GM12878 (cell line): ENCODE measurements around the gene TMEM170B. TPM values are rescaled to one million over a fixed set of nuclear protein-coding genes. Genes with fewer than 3 reads are reported as not detected.

Source experiments
- ATAC-seq: fragments of 200-7000 bp; cut with Tn5 transposase; 3 replicates; pipeline ENCODE4 v1.9.1; 2020; ENCODE audit warnings: mild to moderate bottlenecking, moderate library complexity
- BruUV-seq: library from RNA; stranded (reverse); fragments of 400-500 nt; replicated peaks from 2 replicates; lab custom pipeline; 2021; lab: Mats Ljungman, UMichigan
- CTCF ChIA-PET: fragments of 300-600 bp; sonication (Branson Sonifier 250); formaldehyde crosslinking; extraction: SDS; loops from one replicate; lab custom pipeline; 2021; ENCODE audit warnings: inconsistent platforms; lab: Yijun Ruan, JAX
- POLR2A ChIA-PET: fragments of 350-600 bp; formaldehyde crosslinking; extraction: SDS; loops from one replicate; lab custom pipeline; 2021; ENCODE audit warnings: inconsistent platforms; lab: Charles Lee
- RAD21 ChIA-PET: fragments of 300-600 bp; sonication (Branson Sonifier 250); formaldehyde crosslinking; loops from one replicate; lab custom pipeline; 2023; ENCODE audit warnings: antibody characterized with exemption; ENCODE audit not compliant: unreplicated experiment; lab: Charles Lee
- SMC1A ChIA-PET: fragments of 300-600 bp; sonication (Branson Sonifier 250); formaldehyde crosslinking; loops from one replicate; lab custom pipeline; 2023; ENCODE audit not compliant: unreplicated experiment, uncharacterized antibody; lab: Charles Lee
- DNase-seq: peaks from one replicate; pipeline ENCODE4 v3.0.0-alpha.2; 2011; ENCODE audit warnings: low read depth, low spot score
- FAIRE-seq: peaks from 3 replicates; lab custom pipeline; 2011; peaks lifted over from hg19 to GRCh38; lab: Jason Lieb, UNC
- H2AFZ ChIP-seq: 2 replicates; pipeline ENCODE4 v1.6.0; 2011; ENCODE audit warnings: low read depth, low read length, control low read depth; ENCODE audit not compliant: control insufficient read depth
- H3K27ac ChIP-seq: 2 replicates; pipeline ENCODE4 v1.5.1; 2011; ENCODE audit warnings: control low read depth; ENCODE audit not compliant: control insufficient read depth, insufficient read depth
- H3K27me3 ChIP-seq, 2 experiments: replicated peaks in 1 of 2; 2 replicates each; pipeline versions ENCODE4 v1.6.0 to v1.6.1; 2011; ENCODE audit warnings: low read length in 1 of 2; ENCODE audit not compliant: control insufficient read depth in 2 of 2, insufficient read depth in 2 of 2
- H3K36me3 ChIP-seq, 2 experiments: 2 replicates each; pipeline ENCODE4 v1.5.1; 2011; ENCODE audit warnings: low read length in 1 of 2; ENCODE audit not compliant: control insufficient read depth in 2 of 2, insufficient read depth in 2 of 2
- H3K4me1 ChIP-seq: 2 replicates; pipeline ENCODE4 v1.6.1; 2011; ENCODE audit warnings: mild to moderate bottlenecking, low read length, moderate library complexity, mixed read lengths; ENCODE audit not compliant: control insufficient read depth, insufficient read depth
- H3K4me2 ChIP-seq: 2 replicates; pipeline ENCODE4 v1.6.0; 2011; ENCODE audit warnings: control low read depth; ENCODE audit not compliant: control insufficient read depth, insufficient read depth
- H3K4me3 ChIP-seq: fragments of 200-600 bp; sonication (generic); 2 replicates; pipeline ENCODE4 v1.5.1; 2016
- H3K79me2 ChIP-seq: 2 replicates; pipeline ENCODE4 v1.6.0; 2011; ENCODE audit warnings: low read length; ENCODE audit not compliant: control insufficient read depth, insufficient read depth
- H3K9ac ChIP-seq: 2 replicates; pipeline ENCODE4 v1.8.0; 2011; ENCODE audit warnings: low read length, control low read depth, mixed read lengths; ENCODE audit not compliant: control insufficient read depth, insufficient read depth
- H3K9me3 ChIP-seq: replicated peaks from 3 replicates; pipeline ENCODE4 v1.5.1; 2011; ENCODE audit warnings: mild to moderate bottlenecking, low read length; ENCODE audit not compliant: control insufficient read depth, insufficient read depth
- H4K20me1 ChIP-seq: 2 replicates; pipeline ENCODE4 v1.6.0; 2011; ENCODE audit not compliant: control insufficient read depth, insufficient read depth
- CHD1 ChIP-seq: IDR thresholded peaks from 2 replicates; pipeline ENCODE4 v1.6.1; 2012; ENCODE audit warnings: low read depth, low read length, improper control_type of control experiment
- EGR1 ChIP-seq, 2 experiments: IDR thresholded peaks; 1 replicate in 1 of 2; 2 replicates in 1 of 2; pipeline ENCODE4 v1.6.1; 2011 to 2012; ENCODE audit warnings: low read depth in 2 of 2, low read length in 2 of 2, borderline replicate concordance in 1 of 2, mild to moderate bottlenecking in 1 of 2, moderate library complexity in 1 of 2
- PML ChIP-seq: IDR thresholded peaks from 2 replicates; pipeline ENCODE4 v1.6.1; 2012; ENCODE audit warnings: low read length, inconsistent platforms
- POLR2A ChIP-seq: IDR thresholded peaks from 2 replicates; pipeline ENCODE4 v1.6.1; 2011; ENCODE audit warnings: low read depth, mild to moderate bottlenecking, low read length
- POLR2AphosphoS2 ChIP-seq: IDR thresholded peaks from 2 replicates; pipeline ENCODE4 v1.6.1; 2011; ENCODE audit warnings: low read depth, mild to moderate bottlenecking, low read length, improper control_type of control experiment, moderate library complexity
- SP1 ChIP-seq: IDR thresholded peaks from one replicate; pipeline ENCODE4 v1.6.1; 2011; ENCODE audit warnings: low read depth, low read length
- TCF7 ChIP-seq: IDR thresholded peaks from 2 replicates; pipeline ENCODE4 v1.6.1; 2014; ENCODE audit warnings: antibody characterized with exemption, borderline replicate concordance
- WGBS: methylation state at CpG from one replicate; pipeline ENCODE4 v1.1.6; 2016; ENCODE audit warnings: low lambda C conversion rate; ENCODE audit not compliant: insufficient replicate concordance, insufficient coverage; ENCODE audit errors: missing lambda C conversion rate; 5-methylcytosine and 5-hydroxymethylcytosine counted together
- in situ Hi-C: fragments of 300-500 bp; cut with MboI; formaldehyde crosslinking; loops from 9 replicates; pipeline ENCODE4 v1.14.3; 2018; ENCODE audit warnings: mixed read lengths
- intact Hi-C: fragments of 100-400 bp; cut with micrococcal nuclease; formaldehyde crosslinking; loops from one replicate; pipeline ENCODE4 v1.14.2; 2022; ENCODE audit not compliant: unreplicated experiment
- polyA plus RNA-seq, 11 experiments: library from polyadenylated mRNA; depleted of rRNA in 4 of 11; unstranded in 6 of 11; stranded (reverse) in 5 of 11; fragments of >200 nt; fragmentation: Nextera tagmentation in 4 of 11; fragmentation: Illumina TruSeq in 1 of 11; extraction: Ambion mirVana in 4 of 11; extraction: Trizol in 1 of 11; gene quantifications; 1 replicate in 1 of 11; 2 replicates in 10 of 11; pipeline versions ENCODE4 v1.2.1 to v1.2.3, GENCODE V29; 2011 to 2016; ENCODE audit warnings: inconsistent platforms in 2 of 11, missing spikeins in 2 of 11, low read depth in 1 of 11
- total RNA-seq, 4 experiments: library from RNA; depleted of rRNA in 3 of 4; stranded (reverse); fragments of >200 nt in 3 of 4; fragmentation: Illumina TruSeq in 1 of 4; extraction: Trizol in 1 of 4; gene quantifications; 2 replicates each; pipeline versions ENCODE4 v1.2.1 to v1.2.3, GENCODE V29; 2013 to 2021
- TF ChIP-seq, protein P1 (sequence below): fragments of 450-650 bp; formaldehyde crosslinking; IDR thresholded peaks from 2 replicates; pipeline ENCODE4 v1.5.0; 2022; ENCODE audit warnings: mild to moderate bottlenecking, missing genetic modification characterization
- TF ChIP-seq, protein P2 (sequence below): fragments of 150-350 bp; IDR thresholded peaks from 2 replicates; pipeline ENCODE4 v1.6.1; 2016; ENCODE audit warnings: low read depth, low read length
- TF ChIP-seq, protein P3 (sequence below): IDR thresholded peaks from 2 replicates; pipeline ENCODE4 v1.6.1; 2012; ENCODE audit warnings: improper control_type of control experiment, low read depth, low read length; ENCODE audit not compliant: insufficient replicate concordance

The TMEM170B gene
- total and polyA plus RNA-seq, 10 of the 15 experiments (the other 5 are each of a cell fraction or from before 2014, with no cell fraction given) = 0.38 to 10.3 (median 4.2) TPM

DNA sequence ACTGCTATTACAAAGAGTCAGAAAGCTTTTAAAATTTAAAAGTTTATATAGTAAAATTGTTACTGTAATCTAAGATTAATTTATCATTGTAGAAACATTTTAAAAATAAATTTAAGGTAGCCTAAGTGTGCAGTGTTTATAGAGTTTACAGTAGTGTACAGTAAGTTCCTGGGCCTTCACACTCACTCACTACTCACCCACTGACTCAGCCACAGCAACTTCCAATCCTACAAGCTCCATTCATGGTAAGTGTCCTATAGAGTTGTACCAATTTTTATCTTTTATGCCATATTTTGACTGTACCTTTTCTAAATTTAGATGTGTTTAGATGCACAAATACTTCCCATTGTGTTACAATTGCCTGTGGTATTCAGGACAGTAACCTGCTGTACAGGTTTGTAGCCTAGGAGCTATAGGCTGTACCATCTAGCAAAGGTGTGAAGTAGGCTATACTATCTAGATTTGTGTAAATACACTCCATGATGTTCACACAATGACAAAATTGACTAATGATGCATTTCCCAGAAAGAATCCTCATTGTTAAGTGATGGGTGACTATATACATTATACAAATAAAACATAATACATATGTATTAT is 10.2 kb upstream of the TMEM170B start (continued):
- TF ChIP-seq, protein P1, sequence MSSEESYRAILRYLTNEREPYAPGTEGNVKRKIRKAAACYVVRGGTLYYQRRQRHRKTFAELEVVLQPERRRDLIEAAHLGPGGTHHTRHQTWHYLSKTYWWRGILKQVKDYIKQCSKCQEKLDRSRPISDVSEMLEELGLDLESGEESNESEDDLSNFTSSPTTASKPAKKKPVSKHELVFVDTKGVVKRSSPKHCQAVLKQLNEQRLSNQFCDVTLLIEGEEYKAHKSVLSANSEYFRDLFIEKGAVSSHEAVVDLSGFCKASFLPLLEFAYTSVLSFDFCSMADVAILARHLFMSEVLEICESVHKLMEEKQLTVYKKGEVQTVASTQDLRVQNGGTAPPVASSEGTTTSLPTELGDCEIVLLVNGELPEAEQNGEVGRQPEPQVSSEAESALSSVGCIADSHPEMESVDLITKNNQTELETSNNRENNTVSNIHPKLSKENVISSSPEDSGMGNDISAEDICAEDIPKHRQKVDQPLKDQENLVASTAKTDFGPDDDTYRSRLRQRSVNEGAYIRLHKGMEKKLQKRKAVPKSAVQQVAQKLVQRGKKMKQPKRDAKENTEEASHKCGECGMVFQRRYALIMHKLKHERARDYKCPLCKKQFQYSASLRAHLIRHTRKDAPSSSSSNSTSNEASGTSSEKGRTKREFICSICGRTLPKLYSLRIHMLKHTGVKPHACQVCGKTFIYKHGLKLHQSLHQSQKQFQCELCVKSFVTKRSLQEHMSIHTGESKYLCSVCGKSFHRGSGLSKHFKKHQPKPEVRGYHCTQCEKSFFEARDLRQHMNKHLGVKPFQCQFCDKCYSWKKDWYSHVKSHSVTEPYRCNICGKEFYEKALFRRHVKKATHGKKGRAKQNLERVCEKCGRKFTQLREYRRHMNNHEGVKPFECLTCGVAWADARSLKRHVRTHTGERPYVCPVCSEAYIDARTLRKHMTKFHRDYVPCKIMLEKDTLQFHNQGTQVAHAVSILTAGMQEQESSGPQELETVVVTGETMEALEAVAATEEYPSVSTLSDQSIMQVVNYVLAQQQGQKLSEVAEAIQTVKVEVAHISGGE (CRISPR knock-in tag) = no peak
- TF ChIP-seq POLR2AphosphoS2 = no peak
- TF ChIP-seq, protein P2, sequence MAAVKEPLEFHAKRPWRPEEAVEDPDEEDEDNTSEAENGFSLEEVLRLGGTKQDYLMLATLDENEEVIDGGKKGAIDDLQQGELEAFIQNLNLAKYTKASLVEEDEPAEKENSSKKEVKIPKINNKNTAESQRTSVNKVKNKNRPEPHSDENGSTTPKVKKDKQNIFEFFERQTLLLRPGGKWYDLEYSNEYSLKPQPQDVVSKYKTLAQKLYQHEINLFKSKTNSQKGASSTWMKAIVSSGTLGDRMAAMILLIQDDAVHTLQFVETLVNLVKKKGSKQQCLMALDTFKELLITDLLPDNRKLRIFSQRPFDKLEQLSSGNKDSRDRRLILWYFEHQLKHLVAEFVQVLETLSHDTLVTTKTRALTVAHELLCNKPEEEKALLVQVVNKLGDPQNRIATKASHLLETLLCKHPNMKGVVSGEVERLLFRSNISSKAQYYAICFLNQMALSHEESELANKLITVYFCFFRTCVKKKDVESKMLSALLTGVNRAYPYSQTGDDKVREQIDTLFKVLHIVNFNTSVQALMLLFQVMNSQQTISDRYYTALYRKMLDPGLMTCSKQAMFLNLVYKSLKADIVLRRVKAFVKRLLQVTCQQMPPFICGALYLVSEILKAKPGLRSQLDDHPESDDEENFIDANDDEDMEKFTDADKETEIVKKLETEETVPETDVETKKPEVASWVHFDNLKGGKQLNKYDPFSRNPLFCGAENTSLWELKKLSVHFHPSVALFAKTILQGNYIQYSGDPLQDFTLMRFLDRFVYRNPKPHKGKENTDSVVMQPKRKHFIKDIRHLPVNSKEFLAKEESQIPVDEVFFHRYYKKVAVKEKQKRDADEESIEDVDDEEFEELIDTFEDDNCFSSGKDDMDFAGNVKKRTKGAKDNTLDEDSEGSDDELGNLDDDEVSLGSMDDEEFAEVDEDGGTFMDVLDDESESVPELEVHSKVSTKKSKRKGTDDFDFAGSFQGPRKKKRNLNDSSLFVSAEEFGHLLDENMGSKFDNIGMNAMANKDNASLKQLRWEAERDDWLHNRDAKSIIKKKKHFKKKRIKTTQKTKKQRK = no peak

DNA sequence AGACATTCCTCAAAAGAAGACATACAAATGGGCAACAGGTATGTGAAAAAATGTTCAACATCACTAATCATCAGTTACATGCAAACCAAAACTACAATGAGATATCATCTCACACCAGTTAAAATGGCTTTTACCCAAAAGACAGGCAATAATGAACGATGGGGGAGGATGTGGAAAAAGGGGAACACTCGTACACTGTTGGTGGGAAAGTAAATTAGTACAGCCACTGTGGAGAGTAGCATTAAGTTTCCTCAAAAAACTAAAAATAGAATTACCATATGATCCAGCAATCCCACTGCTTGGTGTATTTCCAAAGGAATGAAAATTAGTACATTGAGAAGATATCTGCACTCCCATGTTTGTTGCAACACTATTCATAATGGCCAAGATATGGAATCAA is 8.6 kb upstream of the TMEM170B start:
- no peak for FAIRE-seq
- Histone ChIP-seq H3K27ac (no peak overlapping the region), H3K4me3 (no peak overlapping the region), H3K9me3 (no peaks in the 10 kb centered on the region), H4K20me1 (no peaks in the 10 kb centered on the region), H3K79me2 (no peaks in the 10 kb centered on the region), H3K4me1 (no peaks in the 10 kb centered on the region), H3K36me3 (no peaks in the 10 kb centered on the region), H3K27me3 (no peaks in the 10 kb centered on the region), H2AFZ (no peak overlapping the region), H3K9ac (no peak overlapping the region), H3K4me2 (no peak overlapping the region)
- in situ Hi-C loops = no loop called here
- CTCF ChIA-PET = interaction anchor here (0.6 to 1.8 kb wide), 3 partner anchors 8 to 444 kb away, joined by 3 to 4 read pairs (median 3); no protein-coding TSS in a partner anchor
- no TSS peak for BruUV-seq
- intact Hi-C loops = no loop called here
- POLR2A ChIA-PET = interaction anchor here (0.6 kb wide), 1 partner anchor 124 kb away, joined by 3 read pairs; no protein-coding TSS in a partner anchor
- no peak for TF ChIP-seq CHD1
- no peak for TF ChIP-seq SP1
- TF ChIP-seq, protein P3, sequence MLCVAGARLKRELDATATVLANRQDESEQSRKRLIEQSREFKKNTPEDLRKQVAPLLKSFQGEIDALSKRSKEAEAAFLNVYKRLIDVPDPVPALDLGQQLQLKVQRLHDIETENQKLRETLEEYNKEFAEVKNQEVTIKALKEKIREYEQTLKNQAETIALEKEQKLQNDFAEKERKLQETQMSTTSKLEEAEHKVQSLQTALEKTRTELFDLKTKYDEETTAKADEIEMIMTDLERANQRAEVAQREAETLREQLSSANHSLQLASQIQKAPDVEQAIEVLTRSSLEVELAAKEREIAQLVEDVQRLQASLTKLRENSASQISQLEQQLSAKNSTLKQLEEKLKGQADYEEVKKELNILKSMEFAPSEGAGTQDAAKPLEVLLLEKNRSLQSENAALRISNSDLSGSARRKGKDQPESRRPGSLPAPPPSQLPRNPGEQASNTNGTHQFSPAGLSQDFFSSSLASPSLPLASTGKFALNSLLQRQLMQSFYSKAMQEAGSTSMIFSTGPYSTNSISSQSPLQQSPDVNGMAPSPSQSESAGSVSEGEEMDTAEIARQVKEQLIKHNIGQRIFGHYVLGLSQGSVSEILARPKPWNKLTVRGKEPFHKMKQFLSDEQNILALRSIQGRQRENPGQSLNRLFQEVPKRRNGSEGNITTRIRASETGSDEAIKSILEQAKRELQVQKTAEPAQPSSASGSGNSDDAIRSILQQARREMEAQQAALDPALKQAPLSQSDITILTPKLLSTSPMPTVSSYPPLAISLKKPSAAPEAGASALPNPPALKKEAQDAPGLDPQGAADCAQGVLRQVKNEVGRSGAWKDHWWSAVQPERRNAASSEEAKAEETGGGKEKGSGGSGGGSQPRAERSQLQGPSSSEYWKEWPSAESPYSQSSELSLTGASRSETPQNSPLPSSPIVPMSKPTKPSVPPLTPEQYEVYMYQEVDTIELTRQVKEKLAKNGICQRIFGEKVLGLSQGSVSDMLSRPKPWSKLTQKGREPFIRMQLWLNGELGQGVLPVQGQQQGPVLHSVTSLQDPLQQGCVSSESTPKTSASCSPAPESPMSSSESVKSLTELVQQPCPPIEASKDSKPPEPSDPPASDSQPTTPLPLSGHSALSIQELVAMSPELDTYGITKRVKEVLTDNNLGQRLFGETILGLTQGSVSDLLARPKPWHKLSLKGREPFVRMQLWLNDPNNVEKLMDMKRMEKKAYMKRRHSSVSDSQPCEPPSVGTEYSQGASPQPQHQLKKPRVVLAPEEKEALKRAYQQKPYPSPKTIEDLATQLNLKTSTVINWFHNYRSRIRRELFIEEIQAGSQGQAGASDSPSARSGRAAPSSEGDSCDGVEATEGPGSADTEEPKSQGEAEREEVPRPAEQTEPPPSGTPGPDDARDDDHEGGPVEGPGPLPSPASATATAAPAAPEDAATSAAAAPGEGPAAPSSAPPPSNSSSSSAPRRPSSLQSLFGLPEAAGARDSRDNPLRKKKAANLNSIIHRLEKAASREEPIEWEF = no peak
- no peak for TF ChIP-seq POLR2A
- TF ChIP-seq TCF7 = no peak
- TF ChIP-seq EGR1 (IDR thresholded peaks at IDR 0.05; ENCODE audit: borderline replicate concordance in 1 of 2, low read depth in 2 of 2, low read length in 2 of 2) = no peak
- TF ChIP-seq PML = no peak
- RAD21 ChIA-PET = interaction anchor here (1.4 kb wide), 1 partner anchor 14 kb away, joined by 3 read pairs; no protein-coding TSS in a partner anchor
- SMC1A ChIA-PET = interaction anchor here (0.6 to 2.1 kb wide), 2 partner anchors 32 to 116 kb away, joined by 3 to 5 read pairs; no protein-coding TSS in a partner anchor
- DNase-seq = no peak
- ATAC-seq = no peak
- 63% methylated on average over 2 of the region's 2 CpGs for WGBS
